HTERT RPE-1 (cell line): ENCODE data around the gene CFAP221.

Source experiments
- in situ Hi-C: fragments of 300-500 bp; cut with MboI; formaldehyde crosslinking; loops from 4 replicates; pipeline ENCODE4 v1.14.3; 2020; ENCODE audit warnings: low sequenced_read_pairs

CFAP221 gene

GRCh38 chr2:119674711-119675500, 130.7 kb downstream of the CFAP221 start:
- in situ Hi-C loops: no loop called here

DNA sequence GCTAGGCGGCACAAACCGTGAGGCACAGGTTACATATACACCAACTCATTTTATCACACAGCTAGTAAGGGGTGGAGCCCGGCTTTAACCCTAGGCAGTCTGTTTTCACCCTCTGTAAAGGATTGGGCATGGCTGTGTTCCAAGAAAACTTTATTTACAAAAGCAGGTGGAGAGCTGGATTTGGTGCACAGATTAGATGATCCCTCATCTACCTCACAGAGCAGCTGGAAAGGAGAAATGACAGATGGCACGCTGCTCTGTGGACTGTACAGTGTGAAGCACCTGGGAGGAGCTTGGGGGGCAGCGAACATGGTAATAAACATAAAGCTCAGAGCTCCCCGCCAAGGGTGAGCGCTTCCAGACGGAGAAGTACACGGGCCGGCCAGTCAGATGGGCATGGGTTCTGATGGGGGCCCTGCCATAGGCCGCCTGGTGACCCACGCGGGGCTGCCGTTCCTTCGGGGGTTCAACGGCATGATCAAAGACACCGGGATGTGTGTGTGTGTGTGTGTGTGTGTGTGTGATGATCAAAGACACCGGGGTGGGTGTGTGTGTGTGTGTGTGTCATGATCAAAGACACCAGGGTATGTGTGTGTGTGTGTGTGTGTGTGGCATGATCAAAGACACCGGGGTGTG, 133.9 kb downstream of the CFAP221 start:
- in situ Hi-C loops: no loop called here

GRCh38 chr2:119679526-119679837, 135.2 kb downstream of the CFAP221 start:
- in situ Hi-C loops: no loop called here

DNA sequence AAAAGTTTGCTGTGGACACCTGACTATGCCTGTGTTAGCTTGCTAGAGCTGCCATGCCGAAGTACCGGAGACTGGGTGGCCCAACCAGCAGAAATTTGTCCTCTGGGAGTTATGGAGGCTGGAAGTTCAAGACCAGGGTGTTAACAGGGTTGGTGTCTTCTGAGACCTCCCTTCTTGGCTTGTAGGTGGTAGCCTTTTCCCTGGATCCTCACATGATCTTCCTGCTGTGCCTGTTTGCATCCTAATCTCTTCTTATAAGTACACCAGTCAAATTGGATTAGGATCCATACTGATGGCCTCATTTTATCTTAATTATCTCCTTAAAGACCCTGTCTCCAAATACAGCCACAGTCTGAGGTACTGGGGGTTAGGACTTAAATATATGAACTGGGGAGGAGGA, 135.6 kb downstream of the CFAP221 start:
- in situ Hi-C loops: no loop called here

GRCh38 chr2:119680457-119681202, 136.4 kb downstream of the CFAP221 start:
- in situ Hi-C loops: no loop called here

GRCh38 chr2:119681203-119681867, 137.1 kb downstream of the CFAP221 start:
- in situ Hi-C loops: no loop called here

DNA sequence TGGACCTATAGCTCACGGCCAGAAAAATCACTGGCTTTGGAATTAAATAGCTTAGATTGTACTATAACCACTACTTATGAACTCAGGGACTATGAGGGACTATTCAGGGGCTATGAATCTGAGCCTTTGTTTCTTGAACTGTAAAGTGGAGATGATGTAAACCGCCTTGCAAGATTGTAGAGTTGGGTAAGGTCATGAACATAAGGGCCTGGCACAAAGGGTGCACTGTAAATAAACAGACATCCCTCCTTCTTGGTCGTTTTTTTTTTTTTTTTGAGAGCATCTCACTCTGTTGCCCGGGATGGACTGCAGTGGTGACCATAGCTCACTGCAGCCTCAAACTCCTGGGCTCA, 137.6 kb downstream of the CFAP221 start:
- in situ Hi-C loops: no loop called here

DNA sequence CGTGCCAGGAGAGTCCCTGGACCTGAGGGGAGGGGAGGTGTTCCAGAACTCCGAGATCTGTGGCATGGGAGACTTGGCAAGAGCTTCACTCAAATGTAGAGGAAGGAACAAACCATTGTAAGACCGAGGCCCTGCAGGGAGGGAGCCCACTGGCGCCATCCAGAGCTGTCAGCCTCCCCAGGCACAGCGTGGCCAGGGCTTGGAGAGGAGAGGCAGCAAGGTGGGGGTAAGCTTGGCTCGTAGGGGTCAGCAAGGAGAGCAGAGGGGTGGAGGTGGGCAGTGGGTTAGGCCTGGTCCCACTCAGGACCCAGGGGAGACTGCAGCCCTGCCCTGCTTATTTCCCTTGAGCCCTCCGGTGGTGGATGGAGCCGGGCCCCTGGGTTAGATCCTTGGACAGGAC, 138.3 kb downstream of the CFAP221 start:
- in situ Hi-C loops: no loop called here

DNA sequence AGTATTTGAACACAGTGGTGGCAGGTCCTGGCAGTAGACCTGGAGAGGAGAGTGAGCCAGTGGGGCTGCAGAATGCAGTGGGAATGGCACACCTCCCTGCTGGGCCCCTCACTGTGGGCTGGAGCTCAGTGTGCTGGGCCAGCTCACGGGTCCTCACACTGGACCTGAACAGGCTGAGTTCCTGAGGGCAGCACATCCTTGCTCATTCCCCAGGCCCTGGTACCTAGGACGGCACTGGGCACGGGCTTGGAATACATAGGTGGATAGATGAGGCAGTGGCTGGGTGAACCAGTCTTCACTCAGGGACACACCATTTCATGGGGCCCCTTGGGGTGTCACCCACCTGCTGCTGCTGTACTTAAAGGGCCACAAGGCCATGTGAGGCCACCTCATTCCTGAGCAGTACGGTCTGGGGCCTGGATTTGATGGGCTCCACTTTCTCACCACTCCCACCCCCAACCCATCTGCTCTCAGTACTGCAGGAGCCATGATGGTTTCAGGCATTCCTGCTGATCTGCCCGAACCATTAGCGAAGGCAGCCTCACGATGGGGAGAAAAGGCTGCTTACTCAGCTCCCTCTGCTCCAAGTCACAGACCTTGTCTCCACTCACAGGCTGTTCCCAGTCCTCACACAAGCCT, 138.9 kb downstream of the CFAP221 start:
- in situ Hi-C loops: no loop called here

GRCh38 chr2:119683713-119684443, 139.6 kb downstream of the CFAP221 start:
- in situ Hi-C loops: no loop called here

DNA sequence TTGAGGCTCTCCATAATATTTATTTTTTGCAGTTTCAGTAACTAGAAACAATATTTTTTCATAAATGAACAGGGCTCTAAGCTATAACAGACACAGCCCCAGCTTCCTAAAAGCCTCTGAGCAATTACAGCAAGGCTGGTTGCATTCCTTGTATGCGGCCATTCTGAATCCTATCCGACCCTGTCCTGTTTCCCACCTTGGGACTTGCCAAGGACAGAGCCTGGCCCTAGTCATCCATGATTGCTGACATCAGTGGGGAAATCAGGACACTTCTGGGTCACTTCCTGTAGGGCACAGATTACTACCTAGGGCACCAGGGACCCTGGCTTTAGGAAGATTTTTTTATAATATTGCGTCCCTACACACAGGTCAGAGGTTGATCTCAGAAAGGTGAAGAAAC, 140.3 kb downstream of the CFAP221 start:
- in situ Hi-C loops: no loop called here

- in situ Hi-C loops: no loop called here
Observed at GRCh38 chr2:119688616-119689015, 144.4 kb downstream of the CFAP221 start.

- in situ Hi-C loops: no loop called here
Observed at GRCh38 chr2:119689218-119689617, 145.0 kb downstream of the CFAP221 start.

GRCh38 chr2:119691189-119691588, 146.9 kb downstream of the CFAP221 start:
- in situ Hi-C loops: no loop called here

DNA sequence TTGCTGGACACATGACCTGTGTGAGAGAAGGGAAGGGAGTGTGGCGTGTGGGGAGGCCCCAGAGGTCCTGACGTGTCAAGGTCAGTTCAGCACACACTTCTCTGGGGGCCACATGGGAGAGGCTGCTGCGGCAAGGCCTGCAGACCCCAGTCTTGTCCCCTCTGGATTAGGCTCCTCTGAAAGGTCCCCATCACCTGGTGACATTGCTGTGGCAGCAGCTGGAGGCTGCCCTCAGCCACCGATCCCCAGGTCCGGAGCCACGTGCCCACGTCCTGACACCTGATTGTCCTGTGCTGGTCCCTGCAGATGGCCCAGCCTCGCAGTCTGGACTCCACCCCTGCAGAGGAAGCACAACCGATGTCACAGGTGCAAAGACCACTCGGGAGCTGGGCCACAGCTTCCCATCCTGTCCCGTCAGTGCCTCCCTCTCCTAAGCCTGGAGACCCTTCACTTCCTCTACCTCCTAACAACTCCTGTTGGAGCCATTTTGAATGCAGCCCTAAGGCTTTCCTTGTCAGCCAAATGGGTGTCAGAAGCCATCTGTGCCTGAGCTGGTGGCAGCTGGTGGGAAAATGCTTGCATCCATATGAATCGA, 147.5 kb downstream of the CFAP221 start:
- in situ Hi-C loops: no loop called here

DNA sequence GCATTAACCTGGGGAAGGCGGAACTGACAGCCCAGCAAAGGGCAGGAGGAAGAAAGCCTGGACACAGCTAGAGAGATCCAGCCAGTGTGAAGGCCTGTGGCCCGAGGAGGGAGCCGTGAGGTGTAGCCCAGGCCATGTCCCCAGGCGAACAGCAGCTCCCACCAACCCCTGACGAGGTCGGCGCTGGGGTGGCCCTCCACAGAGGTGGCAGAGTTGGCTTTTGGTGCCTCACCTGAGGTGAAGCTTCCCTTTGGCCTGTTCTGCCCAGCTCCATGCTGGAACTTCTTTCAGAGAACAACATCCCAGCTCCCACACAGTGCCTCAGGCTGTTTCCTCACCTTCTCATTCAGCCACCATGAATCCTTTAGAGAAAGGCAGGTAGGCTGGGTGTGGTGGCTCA, 148.1 kb downstream of the CFAP221 start:
- in situ Hi-C loops: no loop called here

DNA sequence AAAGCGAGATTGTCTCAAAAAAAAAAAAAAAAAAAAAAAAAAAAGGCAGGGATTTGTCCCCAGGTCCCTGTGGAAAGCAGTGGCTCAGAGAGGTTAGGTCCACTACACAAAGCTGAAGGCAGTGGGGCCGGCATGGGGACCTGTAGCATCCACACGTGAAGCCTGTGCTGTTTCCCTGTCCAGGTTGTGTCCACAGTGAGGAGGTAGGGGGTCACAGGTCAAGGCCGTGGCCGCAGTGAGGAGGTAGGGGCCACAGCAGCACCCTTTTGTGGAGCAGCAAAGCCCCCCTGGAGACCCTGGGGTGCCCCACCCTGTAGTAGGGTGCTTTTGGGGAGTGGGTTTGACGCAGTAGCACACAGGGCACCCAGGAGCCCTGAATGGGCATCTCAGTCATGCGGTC, 148.7 kb downstream of the CFAP221 start:
- in situ Hi-C loops: no loop called here

GRCh38 chr2:119693567-119693966, 149.3 kb downstream of the CFAP221 start:
- in situ Hi-C loops: no loop called here

GRCh38 chr2:119693967-119694366, 149.7 kb downstream of the CFAP221 start:
- in situ Hi-C loops: no loop called here

- in situ Hi-C loops: no loop called here
Observed at GRCh38 chr2:119694470-119694844, 150.2 kb downstream of the CFAP221 start.
